GM21717 (cell line): ENCODE measurements around the gene WDR41.

Source experiments
- ATAC-seq: cut with Tn5 transposase; IDR thresholded peaks from one replicate; pipeline ENCODE4 v1.9.1; 2021; ENCODE audit warnings: mild to moderate bottlenecking, moderate library complexity; ENCODE audit not compliant: unreplicated experiment

The WDR41 gene

GRCh38 chr5:77449277-77449676, 42.8 kb downstream of the WDR41 start:
- ATAC-seq: no peak

GRCh38 chr5:77448831-77449230, 43.3 kb downstream of the WDR41 start:
- no peak for ATAC-seq

GRCh38 chr5:77444356-77444755, 47.8 kb downstream of the WDR41 start:
- ATAC-seq: no peak

- ATAC-seq: no peak
Measured at GRCh38 chr5:77443670-77444069, 48.4 kb downstream of the WDR41 start.

- no peak for ATAC-seq
Measured at GRCh38 chr5:77438071-77438470, 54.0 kb downstream of the WDR41 start.

GRCh38 chr5:77437194-77437593, 54.9 kb downstream of the WDR41 start:
- no peak for ATAC-seq

- no peak for ATAC-seq
Measured at GRCh38 chr5:77431719-77432118, 60.4 kb downstream of the WDR41 start.

GRCh38 chr5:77431286-77431685, 60.8 kb downstream of the WDR41 start:
- ATAC-seq: no peak

- no peak for ATAC-seq
Measured at GRCh38 chr5:77430726-77431125, 61.4 kb downstream of the WDR41 start.

GRCh38 chr5:77428526-77428925, 63.6 kb downstream of the WDR41 start:
- ATAC-seq: no peak

- ATAC-seq: no peak
Measured at GRCh38 chr5:77427998-77428397, 64.1 kb downstream of the WDR41 start.

GRCh38 chr5:77426670-77427069, 65.4 kb downstream of the WDR41 start:
- no peak for ATAC-seq

- ATAC-seq: no peak
Measured at GRCh38 chr5:77425998-77426659, 66.0 kb downstream of the WDR41 start.

GRCh38 chr5:77425420-77425819, 66.7 kb downstream of the WDR41 start:
- no peak for ATAC-seq

- ATAC-seq: no peak
Measured at GRCh38 chr5:77424921-77425320, 67.2 kb downstream of the WDR41 start.

GRCh38 chr5:77423022-77423750, 68.9 kb downstream of the WDR41 start:
- no peak for ATAC-seq

- no peak for ATAC-seq
Measured at GRCh38 chr5:77420940-77421339, 71.2 kb downstream of the WDR41 start.

GRCh38 chr5:77419644-77420582, 72.2 kb downstream of the WDR41 start:
- ATAC-seq: no peak

- no peak for ATAC-seq
Measured at GRCh38 chr5:77418601-77419581, 73.2 kb downstream of the WDR41 start.

- no peak for ATAC-seq
Measured at GRCh38 chr5:77418162-77418561, 74.0 kb downstream of the WDR41 start.
